GM18519 (cell line): ENCODE data around the gene EIF1AD.

Source experiments
- ATAC-seq: cut with Tn5 transposase; IDR thresholded peaks from one replicate; pipeline ENCODE4 v1.9.1; 2021; ENCODE audit warnings: mild to moderate bottlenecking, moderate library complexity; ENCODE audit not compliant: unreplicated experiment, low FRiP score

Gene EIF1AD

DNA sequence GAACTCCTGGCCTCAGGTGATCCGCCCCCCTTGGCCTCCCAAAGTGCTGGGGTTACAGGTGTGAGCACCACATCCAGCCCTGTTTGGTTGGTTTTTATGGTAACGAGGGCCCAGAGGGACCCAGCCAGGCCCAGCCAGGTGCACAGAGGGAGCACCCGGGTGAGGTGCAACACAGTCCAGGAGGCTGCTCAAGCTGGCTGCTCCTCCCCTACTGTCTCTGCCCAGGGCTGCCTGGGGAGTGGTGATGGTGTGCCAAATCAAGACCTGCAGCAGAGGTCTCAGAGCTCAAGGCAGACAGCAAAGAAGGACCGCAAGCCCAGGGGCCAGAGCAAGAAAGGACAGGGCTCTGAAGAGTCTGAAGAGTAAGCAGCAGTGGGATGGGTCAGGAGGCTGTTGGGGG lies 55.3 kb downstream of the EIF1AD start:
- ATAC-seq = no peak
